Measurements from ENCODE around the gene MKLN1. TPM values are rescaled to one million over a fixed set of nuclear protein-coding genes. Genes with fewer than 3 reads are reported as not detected.

MKLN1 gene
- total RNA-seq, 1 experiment from 2014 or later: 90.2 TPM

GRCh38 chr7:131517218-131517923, 189.7 kb downstream of the MKLN1 start:
- DNase-seq (ENCODE audit: low spot score): no peak
- Histone ChIP-seq H3K4me1 (ENCODE audit: insufficient read depth, low read length, poor library complexity, severe bottlenecking) (peaks cover 6% of the 10 kb centered on the region), H3K4me3 (ENCODE audit: low read depth, low read length, poor library complexity, severe bottlenecking) (no peak overlapping the region), H3K9me3 (ENCODE audit: low read depth, low read length, poor library complexity, severe bottlenecking) (no peaks in the 10 kb centered on the region), H3K36me3 (ENCODE audit: insufficient read depth, low read length, poor library complexity, severe bottlenecking) (no peaks in the 10 kb centered on the region), H3K27ac (ENCODE audit: low read depth, low read length, poor library complexity, severe bottlenecking) (no peak overlapping the region), H3K27me3 (replicated peaks; ENCODE audit: insufficient read depth, low read depth, low read length, poor library complexity) (no peaks in the 10 kb centered on the region)
- CTCF ChIA-PET: no interaction called here
- intact Hi-C loops (cut with micrococcal nuclease; ENCODE audit: unreplicated experiment): no loop called here
- TF ChIP-seq CTCF (conservative IDR thresholded peaks at IDR 0.05; ENCODE audit: low read depth, low read length) (no peak), EZH2 (IDR thresholded peaks at IDR 0.05; ENCODE audit: borderline replicate concordance, low read depth, low read length, poor library complexity, severe bottlenecking) (no peak)
- POLR2A ChIA-PET (ENCODE audit: low non-redundant PET): no interaction called here
- no TSS peak for BruUV-seq (replicated peaks)

GRCh38 chr7:131518626-131519025, 190.9 kb downstream of the MKLN1 start:
- intact Hi-C loops (cut with micrococcal nuclease; ENCODE audit: unreplicated experiment): no loop called here
- TF ChIP-seq EZH2 (IDR thresholded peaks at IDR 0.05; ENCODE audit: borderline replicate concordance, low read depth, low read length, poor library complexity, severe bottlenecking) (no peak), CTCF (conservative IDR thresholded peaks at IDR 0.05; ENCODE audit: low read depth, low read length) (no peak)
- Histone ChIP-seq H3K27me3 (replicated peaks; ENCODE audit: insufficient read depth, low read depth, low read length, poor library complexity) (no peaks in the 10 kb centered on the region), H3K27ac (ENCODE audit: low read depth, low read length, poor library complexity, severe bottlenecking) (no peak overlapping the region), H3K36me3 (ENCODE audit: insufficient read depth, low read length, poor library complexity, severe bottlenecking) (no peaks in the 10 kb centered on the region), H3K4me3 (ENCODE audit: low read depth, low read length, poor library complexity, severe bottlenecking) (no peak overlapping the region), H3K9me3 (ENCODE audit: low read depth, low read length, poor library complexity, severe bottlenecking) (no peaks in the 10 kb centered on the region), H3K4me1 (ENCODE audit: insufficient read depth, low read length, poor library complexity, severe bottlenecking) (no peaks in the 10 kb centered on the region)
- CTCF ChIA-PET: no interaction called here
- DNase-seq (ENCODE audit: low spot score): no peak
- BruUV-seq (replicated peaks): no TSS peak
- POLR2A ChIA-PET (ENCODE audit: low non-redundant PET): no interaction called here

DNA sequence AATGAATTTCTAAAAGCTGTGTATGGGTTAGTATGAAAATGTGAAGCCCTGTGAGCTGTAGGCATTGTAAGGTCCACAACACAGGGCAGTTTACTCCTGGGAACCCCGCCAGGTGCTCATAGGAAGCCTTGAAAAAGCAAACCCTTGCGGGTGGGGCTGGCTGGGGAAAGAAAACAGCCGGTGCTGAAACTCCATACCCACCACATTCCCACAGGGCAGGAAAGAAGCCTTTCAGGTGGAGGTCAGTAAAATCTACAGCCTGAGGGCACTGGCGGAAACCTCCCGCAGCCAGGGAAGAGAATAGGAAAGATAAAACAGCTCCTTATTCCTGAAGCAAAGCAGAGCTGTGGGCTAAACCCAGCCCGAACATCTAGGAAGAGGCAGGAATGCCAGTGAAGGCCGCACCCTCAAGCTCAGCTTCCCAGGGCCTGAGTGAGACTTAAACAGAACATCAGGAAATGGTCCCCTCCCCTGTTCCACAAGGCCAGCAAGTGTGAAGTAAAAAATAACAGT, 194.0 kb downstream of the MKLN1 start:
- ChIA-PET POLR2A (ENCODE audit: low non-redundant PET) (interaction anchor here (0.5 kb wide), 1 partner anchor 43 kb away, joined by 3 read pairs; no protein-coding TSS in a partner anchor), CTCF (interaction anchor here (0.6 kb wide), 1 partner anchor 14 kb away, joined by 3 read pairs; no protein-coding TSS in a partner anchor)
- no peaks in the 10 kb centered on the region for H3K36me3 ChIP-seq (ENCODE audit: insufficient read depth, low read length, poor library complexity, severe bottlenecking)
- H3K9me3 ChIP-seq (ENCODE audit: low read depth, low read length, poor library complexity, severe bottlenecking): no peaks in the 10 kb centered on the region
- H3K27me3 ChIP-seq (replicated peaks; ENCODE audit: insufficient read depth, low read depth, low read length, poor library complexity): no peaks in the 10 kb centered on the region
- intact Hi-C loops (cut with micrococcal nuclease; ENCODE audit: unreplicated experiment): no loop called here
- no peak overlapping the region for H3K27ac ChIP-seq (ENCODE audit: low read depth, low read length, poor library complexity, severe bottlenecking)
- no peaks in the 10 kb centered on the region for H3K4me1 ChIP-seq (ENCODE audit: insufficient read depth, low read length, poor library complexity, severe bottlenecking)
- BruUV-seq (replicated peaks): no TSS peak
- TF ChIP-seq EZH2 (IDR thresholded peaks at IDR 0.05; ENCODE audit: borderline replicate concordance, low read depth, low read length, poor library complexity, severe bottlenecking) (no peak), CTCF (conservative IDR thresholded peaks at IDR 0.05; ENCODE audit: low read depth, low read length) (no peak)
- DNase-seq (ENCODE audit: low spot score): no peak
- H3K4me3 ChIP-seq (ENCODE audit: low read depth, low read length, poor library complexity, severe bottlenecking): no peak overlapping the region
